Measurements from ENCODE around the gene TMEM187.

Gene TMEM187

GRCh38 chrX:153926552-153926857, 46.0 kb upstream of the TMEM187 start:
- Histone ChIP-seq H3K4me1 (ENCODE audit: control extremely low read depth in 1 of 4, control insufficient read depth in 4 of 4, insufficient read depth in 4 of 4, low read length in 3 of 4) (peaks cover 9 to 81% (median 67%) of the 10 kb centered on the region in 4 experiments), H3K27me3 (replicated peaks in 2 of 5; ENCODE audit: control insufficient read depth in 4 of 5, insufficient read depth in 5 of 5, low read length in 4 of 5) (peaks cover 0 to 20% (median 0%) of the 10 kb centered on the region in 5 experiments), H3K4me3 (ENCODE audit: control insufficient read depth in 1 of 7, extremely low read depth in 1 of 7, insufficient read depth in 4 of 7, low read depth in 2 of 7, low read length in 6 of 7) (peak overlapping the region; percentile 3 to 82 (median 72)), H3K36me3 (ENCODE audit: control insufficient read depth in 4 of 4, insufficient read depth in 4 of 4, low read length in 3 of 4) (peaks cover 0 to 26% (median 14%) of the 10 kb centered on the region in 4 experiments), H3K9me3 (ENCODE audit: control extremely low read depth in 1 of 5, control insufficient read depth in 4 of 5, insufficient read depth in 2 of 5, low read depth in 1 of 5, low read length in 4 of 5) (no peaks in the 10 kb centered on the region), H3K27ac (ENCODE audit: insufficient read depth in 1 of 2, low read depth in 1 of 2, low read length in 2 of 2, poor library complexity in 1 of 2, severe bottlenecking in 2 of 2) (peak overlapping the region; percentile 58 to 93)
- 5% methylated on average over 3 of the region's 4 CpGs for WGBS (ENCODE audit: insufficient coverage)
- CTCF ChIA-PET = interaction anchor here (0.8 to 19.1 kb wide), 4 partner anchors 18 to 201 kb away, joined by 3 to 482 read pairs (median 10); partner anchors contain the start of genes HCFC1 and RENBP
- POLR2A ChIA-PET = interaction anchor here (0.5 to 3.2 kb wide), 9 partner anchors 9 to 628 kb away, joined by 3 to 20 read pairs (median 5); partner anchors contain the start of genes HCFC1 and NAA10
- no peak for DNase-seq

DNA sequence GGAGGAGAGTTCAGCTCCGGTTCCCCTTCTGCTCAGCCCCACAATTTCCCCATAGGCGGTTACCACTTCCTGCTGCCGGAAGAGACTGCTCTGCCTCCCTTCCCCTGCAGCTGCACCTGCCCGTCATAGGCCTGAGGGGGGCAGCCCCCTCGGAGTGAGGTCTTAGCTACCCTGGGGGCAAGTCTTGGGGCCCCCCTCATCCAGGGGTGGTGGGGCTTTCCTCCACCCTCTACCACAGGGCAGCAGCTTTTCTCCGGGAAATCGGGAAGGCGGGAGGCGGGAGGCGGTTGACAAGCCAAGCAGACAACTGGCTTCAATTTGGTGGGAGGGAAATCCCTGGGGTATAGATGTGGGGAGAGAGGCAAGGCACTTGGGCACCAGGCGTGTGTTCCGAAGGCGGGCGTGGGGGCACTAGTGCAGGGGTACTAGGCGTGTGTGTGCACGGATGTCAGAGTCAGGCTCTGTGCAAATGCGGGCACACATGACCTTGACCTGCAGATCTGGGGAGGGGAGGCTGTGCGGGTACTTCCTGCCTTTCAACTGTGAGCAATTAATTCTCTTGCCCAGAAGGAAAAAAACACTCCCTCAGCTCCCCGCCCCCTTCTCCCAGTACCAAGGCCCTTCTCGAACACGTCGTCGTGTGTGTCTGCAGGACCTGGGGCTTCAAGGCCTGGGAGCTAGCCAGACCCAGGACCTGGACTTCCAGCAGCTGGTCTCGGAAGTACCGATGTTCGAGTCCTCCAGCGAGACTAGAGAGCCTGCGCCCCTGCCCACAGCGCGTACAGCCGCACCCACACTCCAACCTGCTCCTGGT, 45.5 kb upstream of the TMEM187 start:
- DNase-seq = peak; percentile 90 to 98 (median 97)
- Histone ChIP-seq H3K4me1 (ENCODE audit: control extremely low read depth in 1 of 4, control insufficient read depth in 4 of 4, insufficient read depth in 4 of 4, low read length in 3 of 4) (peaks cover 9 to 75% (median 61%) of the 10 kb centered on the region in 4 experiments), H3K27me3 (replicated peaks in 2 of 5; ENCODE audit: control insufficient read depth in 4 of 5, insufficient read depth in 5 of 5, low read length in 4 of 5) (peaks cover 0 to 15% (median 0%) of the 10 kb centered on the region in 5 experiments), H3K9me3 (ENCODE audit: control extremely low read depth in 1 of 5, control insufficient read depth in 4 of 5, insufficient read depth in 2 of 5, low read depth in 1 of 5, low read length in 4 of 5) (no peaks in the 10 kb centered on the region), H3K27ac (ENCODE audit: insufficient read depth in 1 of 2, low read depth in 1 of 2, low read length in 2 of 2, poor library complexity in 1 of 2, severe bottlenecking in 2 of 2) (peak overlapping the region; percentile 86 to 93), H3K4me3 (ENCODE audit: control insufficient read depth in 1 of 7, extremely low read depth in 1 of 7, insufficient read depth in 4 of 7, low read depth in 2 of 7, low read length in 6 of 7) (peak overlapping the region; percentile 67 to 84 (median 72)), H3K36me3 (ENCODE audit: control insufficient read depth in 4 of 4, insufficient read depth in 4 of 4, low read length in 3 of 4) (peaks cover 0 to 29% (median 15%) of the 10 kb centered on the region in 4 experiments)
- POLR2A ChIA-PET = interaction anchor here (0.5 to 3.0 kb wide), 9 partner anchors 8 to 628 kb away, joined by 3 to 20 read pairs (median 5); partner anchors contain the start of genes HCFC1 and NAA10
- CTCF ChIA-PET = interaction anchor here (0.8 to 19.1 kb wide), 4 partner anchors 18 to 201 kb away, joined by 3 to 482 read pairs (median 10); partner anchors contain the start of genes HCFC1 and RENBP
- 33% methylated on average over 18 of the region's 31 CpGs for WGBS (ENCODE audit: insufficient coverage)

DNA sequence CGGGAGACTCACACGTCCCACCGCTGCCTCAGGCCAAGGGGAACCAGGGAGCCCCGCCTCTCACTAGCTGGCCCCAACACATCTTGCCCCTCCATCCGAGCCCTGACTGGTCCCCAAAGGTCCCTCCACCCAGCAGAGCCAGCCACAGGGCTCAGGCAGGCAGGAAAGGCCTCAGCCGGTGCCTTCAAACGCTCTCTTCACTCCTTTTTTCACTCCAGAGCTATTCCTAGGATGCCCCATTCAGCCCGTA, 45.0 kb upstream of the TMEM187 start:
- 23% methylated on average over 8 of the region's 8 CpGs for WGBS (ENCODE audit: insufficient coverage)
- Histone ChIP-seq H3K27me3 (replicated peaks in 2 of 5; ENCODE audit: control insufficient read depth in 4 of 5, insufficient read depth in 5 of 5, low read length in 4 of 5) (peaks cover 0 to 12% (median 0%) of the 10 kb centered on the region in 5 experiments), H3K4me1 (ENCODE audit: control extremely low read depth in 1 of 4, control insufficient read depth in 4 of 4, insufficient read depth in 4 of 4, low read length in 3 of 4) (peaks cover 6 to 70% (median 57%) of the 10 kb centered on the region in 4 experiments), H3K4me3 (ENCODE audit: control insufficient read depth in 1 of 7, extremely low read depth in 1 of 7, insufficient read depth in 4 of 7, low read depth in 2 of 7, low read length in 6 of 7) (peak overlapping the region; percentile 67 to 84 (median 72)), H3K9me3 (ENCODE audit: control extremely low read depth in 1 of 5, control insufficient read depth in 4 of 5, insufficient read depth in 2 of 5, low read depth in 1 of 5, low read length in 4 of 5) (no peaks in the 10 kb centered on the region), H3K36me3 (ENCODE audit: control insufficient read depth in 4 of 4, insufficient read depth in 4 of 4, low read length in 3 of 4) (peaks cover 0 to 33% (median 17%) of the 10 kb centered on the region in 4 experiments), H3K27ac (ENCODE audit: insufficient read depth in 1 of 2, low read depth in 1 of 2, low read length in 2 of 2, poor library complexity in 1 of 2, severe bottlenecking in 2 of 2) (peak overlapping the region; percentile 86 to 93)
- POLR2A ChIA-PET = interaction anchor here (1.4 to 3.0 kb wide), 5 partner anchors 11 to 44 kb away, joined by 4 to 20 read pairs (median 8); partner anchors contain the start of gene HCFC1
- no peak for DNase-seq
- CTCF ChIA-PET = interaction anchor here (19.1 kb wide), 1 partner anchor 17 kb away, joined by 482 read pairs; the partner anchor contains the start of gene RENBP

DNA sequence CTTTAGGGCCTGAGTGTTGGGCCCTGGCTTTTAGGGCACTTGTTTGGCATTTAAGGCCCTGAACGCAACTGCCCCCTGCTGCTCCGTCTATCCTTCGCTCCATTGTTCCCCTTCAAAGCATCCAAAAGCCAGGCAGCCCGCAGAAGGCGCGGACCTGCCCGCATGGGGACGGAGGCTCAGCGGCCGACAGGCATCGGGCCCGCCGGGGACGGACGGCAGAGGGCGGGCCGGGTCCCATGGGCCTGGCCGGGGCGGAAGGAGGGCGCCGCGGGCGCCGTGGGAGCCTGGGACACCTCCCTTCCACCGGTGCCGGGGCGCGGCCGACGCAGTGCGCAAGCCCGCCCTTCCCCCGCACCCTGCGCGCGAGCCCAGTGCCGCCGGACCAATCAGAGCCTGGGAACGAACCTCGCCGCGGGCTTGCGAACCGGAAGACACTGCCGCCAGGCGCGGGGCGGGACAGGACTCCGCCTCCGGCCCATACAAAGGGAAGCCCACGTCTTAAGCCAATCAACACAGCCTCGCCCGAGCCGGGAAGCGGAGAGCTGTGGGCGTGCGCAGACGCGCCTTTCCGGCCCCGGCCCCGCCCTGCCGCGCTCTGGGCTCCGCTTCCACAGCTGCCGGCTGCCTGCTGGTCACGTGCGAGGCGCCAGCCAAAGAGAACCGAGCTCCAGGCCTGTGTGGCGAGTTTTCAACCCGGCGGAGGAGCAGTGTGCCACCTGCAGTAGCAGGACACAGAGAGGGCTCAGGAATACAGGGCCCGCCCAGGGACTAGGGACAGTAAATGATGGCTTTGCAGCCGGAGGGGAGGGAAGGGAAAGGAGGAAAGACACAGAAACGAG, 44.4 kb upstream of the TMEM187 start:
- POLR2A ChIA-PET = interaction anchor here (0.6 to 3.0 kb wide), 8 partner anchors 10 to 145 kb away, joined by 3 to 20 read pairs (median 6); partner anchors contain the start of gene HCFC1
- CTCF ChIA-PET = interaction anchor here (19.1 kb wide), 1 partner anchor 17 kb away, joined by 482 read pairs; the partner anchor contains the start of gene RENBP
- WGBS (ENCODE audit: insufficient coverage) = 23% methylated on average over 43 of the region's 76 CpGs

DNA sequence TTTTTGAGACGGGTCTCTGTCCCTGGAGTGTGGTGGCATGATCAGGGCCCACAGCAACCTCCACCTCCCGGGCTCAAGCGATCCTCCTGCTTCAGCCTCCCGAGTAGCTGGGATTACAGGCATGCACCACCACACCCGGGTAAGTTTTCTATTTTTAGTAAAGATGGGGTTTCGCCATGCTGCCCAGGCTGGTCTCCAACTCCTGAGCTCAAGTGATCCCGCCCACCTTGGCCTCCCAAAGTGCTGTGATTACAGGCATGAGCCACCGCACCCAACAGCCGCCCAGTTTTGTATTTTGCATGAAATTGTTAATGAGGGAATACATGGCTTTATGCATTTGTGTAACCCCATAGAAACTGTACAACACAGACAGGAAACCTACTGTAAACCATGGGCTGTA, 43.7 kb upstream of the TMEM187 start:
- H3K27ac ChIP-seq (ENCODE audit: insufficient read depth in 1 of 2, low read depth in 1 of 2, low read length in 2 of 2, poor library complexity in 1 of 2, severe bottlenecking in 2 of 2) = peak overlapping the region in 1 of 2 experiments; percentile 54
- CTCF ChIA-PET = interaction anchor here (19.1 kb wide), 1 partner anchor 16 kb away, joined by 482 read pairs; the partner anchor contains the start of gene RENBP

More for the DNA sequence above, 44.4 kb upstream of the TMEM187 start:
- H3K27me3 ChIP-seq (replicated peaks in 2 of 5; ENCODE audit: control insufficient read depth in 4 of 5, insufficient read depth in 5 of 5, low read length in 4 of 5) = peaks cover 0 to 12% (median 0%) of the 10 kb centered on the region in 5 experiments
- peaks cover 0 to 33% (median 17%) of the 10 kb centered on the region in 4 experiments for H3K36me3 ChIP-seq (ENCODE audit: control insufficient read depth in 4 of 4, insufficient read depth in 4 of 4, low read length in 3 of 4)
- peak overlapping the region; percentile 67 to 84 (median 72) for H3K4me3 ChIP-seq (ENCODE audit: control insufficient read depth in 1 of 7, extremely low read depth in 1 of 7, insufficient read depth in 4 of 7, low read depth in 2 of 7, low read length in 6 of 7)
- H3K27ac ChIP-seq (ENCODE audit: insufficient read depth in 1 of 2, low read depth in 1 of 2, low read length in 2 of 2, poor library complexity in 1 of 2, severe bottlenecking in 2 of 2) = peak overlapping the region; percentile 86 to 93
- H3K4me1 ChIP-seq (ENCODE audit: control extremely low read depth in 1 of 4, control insufficient read depth in 4 of 4, insufficient read depth in 4 of 4, low read length in 3 of 4) = peaks cover 5 to 64% (median 51%) of the 10 kb centered on the region in 4 experiments
- peak; percentile 96 to 99 (median 98) for DNase-seq
- H3K9me3 ChIP-seq (ENCODE audit: control extremely low read depth in 1 of 5, control insufficient read depth in 4 of 5, insufficient read depth in 2 of 5, low read depth in 1 of 5, low read length in 4 of 5) = no peaks in the 10 kb centered on the region

GRCh38 chrX:153929576-153929975, 43.0 kb upstream of the TMEM187 start:
- H3K27ac ChIP-seq (ENCODE audit: insufficient read depth in 1 of 2, low read depth in 1 of 2, low read length in 2 of 2, poor library complexity in 1 of 2, severe bottlenecking in 2 of 2) = peak overlapping the region in 1 of 2 experiments; percentile 50
- ChIA-PET POLR2A (no interaction called here), CTCF (interaction anchor here (19.1 kb wide), 1 partner anchor 15 kb away, joined by 482 read pairs; the partner anchor contains the start of gene RENBP)
- 89% methylated on average over 10 of the region's 10 CpGs for WGBS (ENCODE audit: insufficient coverage)
- no peak for DNase-seq
- H3K36me3 ChIP-seq (ENCODE audit: control insufficient read depth in 4 of 4, insufficient read depth in 4 of 4, low read length in 3 of 4) = peaks cover 0 to 33% (median 17%) of the 10 kb centered on the region in 4 experiments
- peaks cover 0 to 20% (median 0%) of the 10 kb centered on the region in 5 experiments for H3K27me3 ChIP-seq (replicated peaks in 2 of 5; ENCODE audit: control insufficient read depth in 4 of 5, insufficient read depth in 5 of 5, low read length in 4 of 5)
- H3K4me1 ChIP-seq (ENCODE audit: control extremely low read depth in 1 of 4, control insufficient read depth in 4 of 4, insufficient read depth in 4 of 4, low read length in 3 of 4) = peaks cover 5 to 62% (median 41%) of the 10 kb centered on the region in 4 experiments
- no peaks in the 10 kb centered on the region for H3K9me3 ChIP-seq (ENCODE audit: control extremely low read depth in 1 of 5, control insufficient read depth in 4 of 5, insufficient read depth in 2 of 5, low read depth in 1 of 5, low read length in 4 of 5)
- peak overlapping the region in 1 of 7 experiments; percentile 32 for H3K4me3 ChIP-seq (ENCODE audit: control insufficient read depth in 1 of 7, extremely low read depth in 1 of 7, insufficient read depth in 4 of 7, low read depth in 2 of 7, low read length in 6 of 7)

More for the DNA sequence above, 43.7 kb upstream of the TMEM187 start:
- WGBS (ENCODE audit: insufficient coverage) = 78% methylated on average over 3 of the region's 9 CpGs
- Histone ChIP-seq H3K4me1 (ENCODE audit: control extremely low read depth in 1 of 4, control insufficient read depth in 4 of 4, insufficient read depth in 4 of 4, low read length in 3 of 4) (peaks cover 5 to 65% (median 46%) of the 10 kb centered on the region in 4 experiments), H3K9me3 (ENCODE audit: control extremely low read depth in 1 of 5, control insufficient read depth in 4 of 5, insufficient read depth in 2 of 5, low read depth in 1 of 5, low read length in 4 of 5) (no peaks in the 10 kb centered on the region), H3K36me3 (ENCODE audit: control insufficient read depth in 4 of 4, insufficient read depth in 4 of 4, low read length in 3 of 4) (peaks cover 0 to 33% (median 17%) of the 10 kb centered on the region in 4 experiments), H3K27me3 (replicated peaks in 2 of 5; ENCODE audit: control insufficient read depth in 4 of 5, insufficient read depth in 5 of 5, low read length in 4 of 5) (peaks cover 0 to 15% (median 0%) of the 10 kb centered on the region in 5 experiments), H3K4me3 (ENCODE audit: control insufficient read depth in 1 of 7, extremely low read depth in 1 of 7, insufficient read depth in 4 of 7, low read depth in 2 of 7, low read length in 6 of 7) (peak overlapping the region in 3 of 7 experiments; percentile 32 to 45 (median 45))
- no peak for DNase-seq
- POLR2A ChIA-PET = interaction anchor here (0.6 to 3.0 kb wide), 4 partner anchors 9 to 145 kb away, joined by 4 to 20 read pairs (median 8); no protein-coding TSS in a partner anchor

Data from common myeloid progenitor, CD34-positive (primary cell).